Hematopoietic multipotent progenitor cell treated with erythropoietin and hydrocortisone succinate and interleukin-3 and kit ligand, for 4 days (in vitro differentiated cells): Measurements from ENCODE around the gene USP48.
"Not testable (repeated sequence)": the region's sequence is repeated elsewhere in the genome, so short reads cannot be mapped to it uniquely, and the experiment has no call there.

Source experiments
- DNase-seq: peaks from one replicate; pipeline ENCODE4 v3.0.0-alpha.2; 2015

Gene USP48, protein sequence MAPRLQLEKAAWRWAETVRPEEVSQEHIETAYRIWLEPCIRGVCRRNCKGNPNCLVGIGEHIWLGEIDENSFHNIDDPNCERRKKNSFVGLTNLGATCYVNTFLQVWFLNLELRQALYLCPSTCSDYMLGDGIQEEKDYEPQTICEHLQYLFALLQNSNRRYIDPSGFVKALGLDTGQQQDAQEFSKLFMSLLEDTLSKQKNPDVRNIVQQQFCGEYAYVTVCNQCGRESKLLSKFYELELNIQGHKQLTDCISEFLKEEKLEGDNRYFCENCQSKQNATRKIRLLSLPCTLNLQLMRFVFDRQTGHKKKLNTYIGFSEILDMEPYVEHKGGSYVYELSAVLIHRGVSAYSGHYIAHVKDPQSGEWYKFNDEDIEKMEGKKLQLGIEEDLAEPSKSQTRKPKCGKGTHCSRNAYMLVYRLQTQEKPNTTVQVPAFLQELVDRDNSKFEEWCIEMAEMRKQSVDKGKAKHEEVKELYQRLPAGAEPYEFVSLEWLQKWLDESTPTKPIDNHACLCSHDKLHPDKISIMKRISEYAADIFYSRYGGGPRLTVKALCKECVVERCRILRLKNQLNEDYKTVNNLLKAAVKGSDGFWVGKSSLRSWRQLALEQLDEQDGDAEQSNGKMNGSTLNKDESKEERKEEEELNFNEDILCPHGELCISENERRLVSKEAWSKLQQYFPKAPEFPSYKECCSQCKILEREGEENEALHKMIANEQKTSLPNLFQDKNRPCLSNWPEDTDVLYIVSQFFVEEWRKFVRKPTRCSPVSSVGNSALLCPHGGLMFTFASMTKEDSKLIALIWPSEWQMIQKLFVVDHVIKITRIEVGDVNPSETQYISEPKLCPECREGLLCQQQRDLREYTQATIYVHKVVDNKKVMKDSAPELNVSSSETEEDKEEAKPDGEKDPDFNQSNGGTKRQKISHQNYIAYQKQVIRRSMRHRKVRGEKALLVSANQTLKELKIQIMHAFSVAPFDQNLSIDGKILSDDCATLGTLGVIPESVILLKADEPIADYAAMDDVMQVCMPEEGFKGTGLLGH

DNA sequence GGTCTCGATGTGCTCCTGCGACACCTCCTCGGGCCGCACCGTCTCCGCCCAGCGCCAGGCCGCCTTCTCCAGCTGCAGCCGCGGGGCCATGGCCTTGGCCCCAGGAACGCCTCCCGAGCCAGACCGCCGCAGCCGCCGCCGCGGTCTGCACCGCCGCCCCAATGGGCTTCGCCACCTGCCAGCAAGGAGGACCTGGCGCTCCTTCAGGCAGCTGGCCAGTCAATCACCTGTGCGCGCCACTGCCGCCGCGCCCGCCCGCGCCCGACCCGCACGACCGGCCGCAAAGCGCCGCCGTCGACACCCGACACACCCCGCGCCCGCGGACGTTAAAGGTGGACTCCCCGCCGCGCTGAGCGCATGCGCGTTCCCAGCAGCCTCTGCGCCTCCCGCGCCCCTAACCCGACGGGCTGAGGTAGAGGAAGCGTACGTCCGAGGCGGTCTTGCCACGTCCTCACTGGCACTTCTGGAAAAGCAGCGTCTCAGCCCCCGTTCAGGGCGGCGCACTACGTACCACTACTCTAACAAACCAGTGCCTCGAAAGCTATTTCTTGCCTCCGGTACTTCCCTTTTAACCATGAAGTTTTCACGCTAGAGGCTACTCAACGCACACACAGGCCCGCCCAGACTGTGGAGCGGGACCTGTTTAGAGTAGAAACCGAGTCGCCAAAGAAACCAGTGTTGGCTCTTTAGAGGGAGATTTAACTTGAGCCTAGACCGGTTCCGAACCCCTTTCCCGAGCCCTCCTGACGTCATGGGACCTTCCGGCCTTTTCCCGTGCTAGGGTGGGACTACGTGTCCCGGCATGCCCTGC lies at the start of gene USP48:
Gene USP48, minus strand, starts transcription at position 282 of the 811 bp plus-strand sequence. Its CDS starts 192 bp downstream, at position 90.
- DNase-seq = peak; percentile 99

DNA sequence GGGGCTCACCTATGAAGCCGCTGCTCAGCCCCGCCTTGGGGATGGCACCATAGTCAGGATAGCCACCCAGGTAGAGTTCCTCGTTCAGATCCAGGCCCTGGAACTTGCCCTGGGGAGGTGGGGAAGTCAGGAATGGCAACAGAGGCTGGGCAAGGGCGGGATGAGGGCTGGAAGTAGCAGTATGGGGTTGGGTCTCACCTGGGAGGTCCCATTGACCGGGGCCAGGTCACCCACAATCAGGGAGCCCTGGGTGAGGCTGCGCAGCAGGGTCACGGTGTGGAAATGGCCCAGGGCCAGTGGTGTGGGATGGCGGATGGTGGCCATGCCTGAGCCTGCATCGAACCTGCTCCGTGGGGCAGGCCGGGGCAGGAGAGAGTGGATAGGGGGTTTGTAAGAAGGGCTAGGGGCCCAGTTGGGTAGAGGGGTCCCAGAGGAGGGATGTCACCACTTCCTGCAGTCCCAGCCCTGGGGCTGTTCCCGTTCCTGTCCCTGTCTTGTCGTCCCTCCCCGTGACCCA lies 48.6 kb upstream of the USP48 start:
- no peak for DNase-seq

- DNase-seq = no peak
These were observed 48.0 kb upstream of the USP48 start for GRCh38 chr1:21830792-21831453.

DNA sequence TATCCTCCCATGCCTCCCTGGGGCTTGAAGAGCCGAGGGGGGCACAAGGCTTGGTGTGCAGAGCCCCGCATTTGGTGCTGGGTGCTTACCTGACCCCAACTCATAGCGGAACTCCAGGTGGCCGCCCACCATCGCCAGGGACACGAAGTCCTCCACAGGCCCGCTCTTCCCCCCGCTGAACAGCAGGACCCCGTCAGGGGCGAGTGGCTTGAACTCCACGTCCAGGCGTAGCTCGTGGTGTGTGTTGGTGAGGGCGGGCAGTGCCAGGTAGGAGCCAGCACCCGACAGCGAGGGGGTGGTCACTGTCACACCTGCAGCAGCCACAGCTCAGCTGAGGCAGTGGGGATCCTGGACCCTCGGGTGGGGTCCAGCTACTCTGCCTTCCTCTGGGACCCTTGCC lies 46.3 kb upstream of the USP48 start:
- DNase-seq = no peak

- DNase-seq = no peak
These were observed 45.7 kb upstream of the USP48 start for GRCh38 chr1:21828506-21829210.

DNA sequence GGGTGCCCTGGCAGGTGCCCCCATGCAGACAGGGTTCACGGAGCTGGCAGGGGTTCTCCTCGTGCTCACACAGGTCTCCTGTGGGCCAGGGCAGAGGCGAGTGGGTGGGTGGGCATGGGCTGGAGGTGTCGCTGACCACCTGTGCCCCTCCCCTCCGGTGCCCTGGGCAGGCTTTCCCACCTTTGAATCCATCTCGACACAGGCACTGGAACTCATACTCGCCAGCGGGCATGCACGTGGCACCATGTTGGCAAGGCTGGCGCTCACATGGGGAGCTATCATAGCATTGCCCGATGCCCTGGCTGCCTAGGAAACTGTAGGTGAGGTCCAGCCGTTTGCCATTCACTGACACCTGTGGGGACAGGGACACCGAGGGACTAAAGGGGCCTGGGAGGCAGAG lies 45.1 kb upstream of the USP48 start:
- DNase-seq = no peak

DNA sequence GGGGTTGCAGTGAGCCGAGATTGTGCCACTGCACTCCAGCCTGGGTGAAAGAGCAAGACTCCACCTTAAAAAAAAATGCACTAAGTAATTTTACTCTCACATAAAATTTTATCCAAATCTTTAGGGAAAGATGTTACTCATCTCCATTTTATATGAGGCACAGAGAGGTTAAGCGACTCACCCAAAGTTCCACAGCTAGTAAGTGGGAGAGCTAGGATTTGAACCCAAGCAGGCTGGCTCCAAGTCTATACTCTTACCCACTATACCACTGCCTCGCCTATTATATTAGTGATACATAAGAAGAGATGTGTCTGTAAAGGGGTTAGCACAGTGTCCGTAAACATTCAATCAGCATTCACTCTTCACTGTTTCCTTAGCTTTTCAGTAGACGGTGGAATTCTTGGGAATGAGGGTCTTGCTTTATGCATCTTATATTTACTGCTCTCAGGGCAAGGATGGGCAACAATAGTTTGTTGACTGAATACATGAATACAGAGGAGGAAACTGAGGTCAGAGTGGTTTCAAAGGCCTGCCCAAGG lies 44.3 kb upstream of the USP48 start:
- no peak for DNase-seq

DNA sequence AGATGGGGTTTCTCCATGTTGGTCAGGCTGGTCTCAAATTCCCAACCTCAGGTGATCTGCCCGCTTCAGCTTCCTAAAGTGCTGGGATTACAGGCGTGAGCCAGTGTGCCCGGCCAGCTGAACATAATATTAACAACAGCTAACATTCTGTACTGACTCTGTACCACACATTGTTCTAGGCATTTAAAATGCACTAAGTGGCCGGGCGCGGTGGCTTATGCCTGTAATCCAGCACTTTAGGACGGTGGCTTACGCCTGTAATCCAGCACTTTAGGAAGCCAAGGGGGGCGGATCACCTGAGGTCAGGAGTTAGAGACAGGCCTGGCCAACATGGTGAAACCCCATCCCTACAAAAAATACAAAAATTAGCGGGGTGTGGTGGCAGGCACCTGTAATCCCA lies 43.7 kb upstream of the USP48 start:
- not testable (repeated sequence) for DNase-seq

DNA sequence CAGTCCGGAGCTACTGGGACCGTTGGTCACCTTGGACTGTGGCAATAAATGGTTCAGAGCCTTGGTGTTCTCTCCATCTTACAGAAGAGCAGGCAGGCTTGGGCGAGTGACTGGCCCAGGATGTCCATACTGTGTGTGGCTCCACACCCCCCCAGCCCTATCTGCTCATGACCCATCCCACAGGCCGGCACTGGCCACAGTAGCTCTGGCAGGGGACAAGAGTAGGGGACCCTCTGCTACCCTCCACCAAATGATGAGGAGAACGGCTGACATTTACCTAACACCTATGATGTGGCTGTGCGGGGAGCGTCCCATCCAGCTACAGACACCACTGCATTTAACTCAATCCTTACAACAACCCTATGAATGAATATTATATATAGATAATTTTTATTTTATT lies 42.4 kb upstream of the USP48 start:
- no peak for DNase-seq

- DNase-seq = no peak
These were observed 42.0 kb upstream of the USP48 start for GRCh38 chr1:21824926-21825325.

- no peak for DNase-seq
These were observed 41.2 kb upstream of the USP48 start for GRCh38 chr1:21823980-21824702.

- peak; percentile 78 for DNase-seq
These were observed 40.4 kb upstream of the USP48 start for GRCh38 chr1:21823206-21823979.

GRCh38 chr1:21822349-21822748 lies 39.4 kb upstream of the USP48 start:
- peak; percentile 74 for DNase-seq

DNA sequence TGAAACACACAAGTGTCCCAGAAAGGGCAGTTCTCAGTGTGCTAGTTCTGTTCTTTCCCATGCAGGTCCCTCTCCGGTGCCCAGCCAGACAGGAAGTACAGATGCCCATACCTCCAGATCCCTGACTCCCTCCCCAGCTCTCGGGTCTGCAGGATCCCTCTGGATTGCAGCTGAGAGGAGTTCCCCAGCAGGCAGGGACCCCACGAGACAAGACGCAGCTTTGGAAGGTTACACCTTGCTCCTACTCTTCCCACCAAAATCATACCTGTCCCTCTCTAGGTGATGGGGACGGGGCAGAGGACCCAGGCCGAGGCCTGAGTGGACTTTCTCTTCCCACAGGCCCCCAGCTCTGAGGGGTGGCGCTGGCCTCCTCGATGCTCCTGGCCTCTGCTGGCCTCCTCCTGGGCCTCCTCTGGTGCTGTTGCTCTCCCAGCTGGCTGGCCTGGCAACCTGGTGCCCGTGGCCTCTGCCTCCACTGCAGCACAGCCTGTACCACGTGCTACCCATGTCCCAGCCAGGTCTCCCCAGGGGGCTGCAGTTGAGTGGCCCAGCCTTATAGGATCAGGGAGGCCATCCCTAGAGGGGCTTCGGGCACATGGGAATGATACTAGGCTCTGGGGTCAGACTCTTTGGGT lies 38.6 kb upstream of the USP48 start:
- no peak for DNase-seq

DNA sequence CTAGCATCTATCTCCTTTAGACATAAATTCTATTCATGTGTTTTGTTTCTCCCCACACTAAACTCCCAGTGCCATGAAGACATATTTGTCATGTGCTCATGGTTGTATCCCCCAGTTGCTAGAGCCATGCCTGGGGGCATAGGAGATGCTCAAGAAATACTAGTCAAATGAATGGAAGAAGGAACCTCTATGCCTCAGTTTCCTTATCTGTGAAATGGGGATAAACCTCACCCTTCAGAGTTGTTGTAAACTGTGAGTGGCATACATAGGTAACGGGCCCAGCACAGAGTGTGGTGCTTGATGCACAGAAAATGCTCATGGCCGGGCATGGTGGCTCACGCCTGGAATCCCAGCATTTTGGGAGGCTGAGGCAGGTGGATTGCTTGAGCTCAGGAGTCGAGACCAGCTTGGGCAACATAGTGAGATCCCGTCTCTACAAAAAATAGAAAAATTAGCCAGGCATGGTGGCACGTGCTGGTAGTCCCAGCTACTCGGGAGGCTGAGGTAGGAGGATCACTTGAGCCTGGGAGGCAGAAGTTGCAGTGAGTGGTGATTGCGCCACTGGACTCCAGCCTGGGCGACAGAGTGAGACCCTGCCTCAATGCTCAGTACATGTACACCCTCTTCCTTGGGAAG lies 37.8 kb upstream of the USP48 start:
- no peak for DNase-seq

DNA sequence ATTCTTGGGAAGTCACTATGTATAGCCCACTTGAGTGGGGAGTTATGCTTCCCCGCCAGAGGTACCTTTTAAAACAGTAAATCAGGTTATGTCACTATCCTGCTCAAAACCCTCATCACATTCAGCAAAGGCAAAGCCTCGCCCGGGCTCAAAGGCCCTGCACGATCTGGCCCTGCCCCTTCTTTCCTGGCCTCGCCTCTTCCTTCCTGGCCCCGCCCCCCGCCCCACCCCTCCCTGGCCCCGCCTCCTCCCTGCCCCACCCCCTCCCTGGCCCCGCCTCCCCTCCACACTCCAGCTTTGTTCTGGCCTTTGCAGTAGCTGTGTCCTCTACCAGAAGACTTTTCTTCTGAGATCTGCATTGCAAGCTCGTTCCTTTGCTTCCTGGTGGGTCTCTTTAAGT lies 35.7 kb upstream of the USP48 start:
- peak; percentile 89 for DNase-seq

DNA sequence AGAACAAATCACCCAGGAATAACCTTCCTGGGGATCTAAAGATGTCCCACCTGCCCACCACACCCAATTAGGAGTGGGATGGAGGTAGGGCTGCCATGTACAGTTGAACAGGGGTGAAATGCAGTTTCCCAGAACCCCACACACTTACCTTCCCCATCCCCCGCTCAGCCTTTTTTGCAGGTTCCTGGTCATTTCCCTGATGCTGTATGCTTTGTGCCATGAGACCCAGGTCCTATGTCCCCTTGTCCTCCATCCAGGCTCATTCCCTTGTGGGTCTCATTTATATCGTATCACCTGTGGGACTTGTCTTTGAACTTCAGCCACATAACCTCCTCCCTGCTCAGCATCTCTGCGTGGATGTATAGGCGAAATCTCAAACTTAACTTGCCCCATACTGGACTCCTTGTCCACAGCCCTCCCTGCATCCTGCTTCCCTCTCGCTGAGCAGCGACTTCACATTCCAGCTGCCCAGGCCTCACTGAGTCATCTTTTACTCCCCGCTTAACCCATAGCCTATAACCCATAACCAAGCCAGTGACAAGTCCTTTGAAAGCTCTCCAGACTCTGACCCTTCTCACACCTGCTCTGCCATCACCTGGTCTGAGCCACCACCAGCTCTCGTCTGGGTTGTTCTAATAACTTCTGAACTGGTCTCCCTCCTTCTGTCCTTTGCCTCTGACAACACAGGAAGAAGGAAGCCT lies 33.8 kb upstream of the USP48 start:
- DNase-seq = no peak
